HCT116 (cell line): ENCODE results near the gene POU2F3. TPM values are rescaled to one million over a fixed set of nuclear protein-coding genes. Genes with fewer than 3 reads are reported as not detected.
A peak's percentile ranks its signal among the peaks of the same experiment; 100 is the strongest.

Experiments used
- ATAC-seq: fragments of 200-7000 bp; cut with Tn5 transposase; 2 replicates; pipeline ENCODE4 v1.9.1; 2020; ENCODE audit warnings: mild to moderate bottlenecking, moderate library complexity
- BruUV-seq: library from RNA; stranded (reverse); fragments of 400-500 nt; replicated peaks from 2 replicates; lab custom pipeline; 2021; lab: Mats Ljungman, UMichigan
- CTCF ChIA-PET: fragments of 300-600 bp; sonication (Branson Sonifier 250); formaldehyde crosslinking; loops from one replicate; lab custom pipeline; 2021; ENCODE audit warnings: antibody characterized with exemption; lab: Charles Lee
- POLR2A ChIA-PET: fragments of 300-600, 350-600 bp; sonication (Branson Sonifier 250); formaldehyde crosslinking; loops from one replicate; lab custom pipeline; 2021; ENCODE audit warnings: antibody characterized with exemption; lab: Charles Lee
- RAD21 ChIA-PET, 2 experiments: fragments of 300-600 bp; sonication (Branson Sonifier 250); formaldehyde crosslinking; loops; one replicate each; lab custom pipeline; 2023; ENCODE audit warnings: low total read pairs in 2 of 2; ENCODE audit not compliant: uncharacterized antibody in 2 of 2, unreplicated experiment in 2 of 2, low non-redundant PET in 1 of 2; lab: Charles Lee
- DNase-seq: peaks from one replicate; pipeline ENCODE4 v3.0.0-alpha.2; 2010; ENCODE audit warnings: low read depth, low spot score
- H2AFZ ChIP-seq: fragments of 200-600 bp; shearing (Covaris generic), sonication (generic); 2 replicates; pipeline ENCODE4 v1.6.1; 2017; ENCODE audit warnings: low read depth, mixed run types, mixed read lengths, antibody characterized with exemption, low read length; ENCODE audit not compliant: poor library complexity, severe bottlenecking
- H3K27ac ChIP-seq: 2 replicates; pipeline ENCODE4 v1.5.1; 2012; ENCODE audit warnings: low read depth, low read length
- H3K27me3 ChIP-seq: fragments of 200-600 bp; sonication (generic); 2 replicates; pipeline ENCODE4 v1.6.1; 2016; ENCODE audit warnings: mixed run types, low read length, mixed read lengths; ENCODE audit not compliant: insufficient read depth
- H3K36me3 ChIP-seq, 2 experiments: fragments of 200-500 bp in 1 of 2; fragments of 200-600 bp in 1 of 2; sonication (Bioruptor generic) in 1 of 2; sonication (generic) in 1 of 2; 2 replicates each; pipeline versions ENCODE4 v1.5.1 to v1.6.1; 2014 to 2016; ENCODE audit warnings: low read length in 2 of 2, inconsistent platforms in 1 of 2, mixed read lengths in 1 of 2, mixed run types in 1 of 2; ENCODE audit not compliant: insufficient read depth in 2 of 2, control insufficient read depth in 1 of 2
- H3K4me1 ChIP-seq, 2 experiments: fragments of 200-600 bp in 1 of 2; sonication (generic) in 1 of 2; 2 replicates each; pipeline versions ENCODE4 v1.5.1 to v1.6.1; 2012 to 2017; ENCODE audit warnings: low read length in 2 of 2, inconsistent platforms in 1 of 2, mild to moderate bottlenecking in 1 of 2, mixed read lengths in 1 of 2, mixed run types in 1 of 2, moderate library complexity in 1 of 2; ENCODE audit not compliant: insufficient read depth in 2 of 2, control insufficient read depth in 1 of 2
- H3K4me2 ChIP-seq: fragments of 200-600 bp; sonication (generic); 2 replicates; pipeline ENCODE4 v1.6.1; 2017; ENCODE audit warnings: mixed run types, low read length, mixed read lengths
- H3K4me3 ChIP-seq, 2 experiments: fragments of 200-600 bp in 1 of 2; sonication (generic) in 1 of 2; replicated peaks in 1 of 2; 2 replicates each; pipeline ENCODE4 v1.5.1; 2011 to 2016; ENCODE audit warnings: low read length in 2 of 2, control low read depth in 1 of 2, low read depth in 1 of 2, mild to moderate bottlenecking in 1 of 2, mixed read lengths in 1 of 2, mixed run types in 1 of 2
- H3K79me2 ChIP-seq: fragments of 200-600 bp; sonication (generic); 2 replicates; pipeline ENCODE4 v1.6.1; 2017; ENCODE audit warnings: mild to moderate bottlenecking, mixed run types, low read length, moderate library complexity, mixed read lengths; ENCODE audit not compliant: insufficient read depth
- H3K9ac ChIP-seq: fragments of 200-600 bp; sonication (generic); 2 replicates; pipeline ENCODE4 v1.6.1; 2016; ENCODE audit warnings: low read length, mixed read lengths
- H3K9me2 ChIP-seq: fragments of 200-600 bp; sonication (generic), shearing (Covaris generic); 2 replicates; pipeline ENCODE4 v1.6.1; 2017; ENCODE audit warnings: mixed run types, mild to moderate bottlenecking, moderate library complexity; ENCODE audit not compliant: insufficient read depth
- H3K9me3 ChIP-seq, 2 experiments: fragments of 200-500 bp in 1 of 2; fragments of 200-600 bp in 1 of 2; sonication (Bioruptor generic) in 1 of 2; sonication (generic) in 1 of 2; 2 replicates each; pipeline ENCODE4 v1.6.1; 2014 to 2017; ENCODE audit warnings: low read length in 2 of 2, mixed read lengths in 2 of 2, inconsistent platforms in 1 of 2, low read depth in 1 of 2, mild to moderate bottlenecking in 1 of 2, mixed run types in 1 of 2, moderate library complexity in 1 of 2; ENCODE audit not compliant: control insufficient read depth in 1 of 2, insufficient read depth in 1 of 2
- H4K20me1 ChIP-seq: fragments of 200-600 bp; sonication (generic), shearing (Covaris generic); 2 replicates; pipeline ENCODE4 v1.6.1; 2017; ENCODE audit warnings: mixed run types, mild to moderate bottlenecking, moderate library complexity; ENCODE audit not compliant: insufficient read depth
- CTCF ChIP-seq, 3 experiments: fragments of 200-600 bp in 1 of 3; sonication (generic) in 1 of 3; IDR thresholded peaks in 2 of 3; conservative IDR thresholded peaks in 1 of 3; 2 replicates each; pipeline ENCODE4 v1.5.1; 2012 to 2017; ENCODE audit warnings: low read depth in 2 of 3, low read length in 2 of 3, antibody characterized with exemption in 1 of 3, borderline replicate concordance in 1 of 3, control low read depth in 1 of 3, mild to moderate bottlenecking in 1 of 3, mixed read lengths in 1 of 3, mixed run types in 1 of 3, moderate library complexity in 1 of 3; ENCODE audit not compliant: insufficient read depth in 1 of 3
- EZH2phosphoT487 ChIP-seq: fragments of 200-600 bp; IDR thresholded peaks from 2 replicates; pipeline ENCODE4 v1.6.1; 2018; ENCODE audit warnings: antibody characterized with exemption, borderline replicate concordance
- JUND ChIP-seq: IDR thresholded peaks from 2 replicates; pipeline ENCODE4 v1.6.1; 2012
- MAX ChIP-seq: IDR thresholded peaks from 2 replicates; pipeline ENCODE4 v1.6.1; 2012
- POLR2A ChIP-seq: IDR thresholded peaks from 2 replicates; pipeline ENCODE4 v1.7.0; 2011; ENCODE audit warnings: borderline replicate concordance; ENCODE audit not compliant: insufficient read depth, insufficient read length; ENCODE audit errors: extremely low read depth
- POLR2AphosphoS5 ChIP-seq: IDR thresholded peaks from 2 replicates; pipeline ENCODE4 v1.6.1; 2011; ENCODE audit warnings: mild to moderate bottlenecking, low read depth, low read length, moderate library complexity
- RAD21 ChIP-seq: IDR thresholded peaks from 2 replicates; pipeline ENCODE4 v1.6.1; 2012; ENCODE audit warnings: low read depth, mild to moderate bottlenecking
- SP1 ChIP-seq: IDR thresholded peaks from 2 replicates; pipeline ENCODE4 v1.6.1; 2012; ENCODE audit warnings: low read depth
- ZFX ChIP-seq: fragments of 450-650 bp; IDR thresholded peaks from 2 replicates; pipeline ENCODE4 v1.6.1; 2017
- intact Hi-C: fragments of 100-400 bp; cut with micrococcal nuclease; formaldehyde crosslinking; loops from 2 replicates; pipeline ENCODE4 v1.10.0; 2022
- total RNA-seq: library from RNA; stranded (reverse); gene quantifications from one replicate; pipeline ENCODE4 v1.2.1, GENCODE V29; 2021; ENCODE audit not compliant: unreplicated experiment

POU2F3 gene
- total RNA-seq, 1 experiment from 2014 or later = 0.15 TPM

- TF ChIP-seq CTCF (IDR thresholded peaks at IDR 0.05 in 2 of 3, conservative IDR thresholded peaks at IDR 0.05 in 1 of 3; ENCODE audit: borderline replicate concordance in 1 of 3, insufficient read depth in 1 of 3, low read depth in 2 of 3, low read length in 2 of 3) (no peak), JUND (no peak), ZFX (no peak), POLR2A (no peak), EZH2phosphoT487 (no peak), SP1 (no peak)
- TF ChIP-seq, all 23 proteins: peak for 0
These were observed 62.3 kb downstream of the POU2F3 start (continued) for GRCh38 chr11:120302001-120302805.

GRCh38 chr11:120303004-120303637, 63.2 kb downstream of the POU2F3 start:
- H3K9ac ChIP-seq = no peak overlapping the region
- H3K9me2 ChIP-seq = no peaks in the 10 kb centered on the region
- H3K36me3 ChIP-seq = no peaks in the 10 kb centered on the region
- POLR2A ChIA-PET = interaction anchor here (0.5 to 6.4 kb wide), 5 partner anchors 22 to 263 kb away, joined by 3 to 37 read pairs (median 4); partner anchors contain the start of gene TLCD5
- no peaks in the 10 kb centered on the region for H3K9me3 ChIP-seq
- DNase-seq (peak; percentile 82), ATAC-seq (peak; percentile 81)
- intact Hi-C loops = loop anchor here (1.0 kb wide), 1 partner anchor 131 kb away; no protein-coding TSS in a partner anchor
- H3K79me2 ChIP-seq = no peaks in the 10 kb centered on the region
- no peaks in the 10 kb centered on the region for H4K20me1 ChIP-seq
- CTCF ChIA-PET = interaction anchor here (0.6 to 11.3 kb wide), 38 partner anchors 9 to 650 kb away, joined by 3 to 240 read pairs (median 4); partner anchors contain the start of genes POU2F3 and TLCD5
- peaks cover 20 to 70% of the 10 kb centered on the region in 2 experiments for H3K4me1 ChIP-seq
- H3K4me3 ChIP-seq = no peak overlapping the region
- H3K4me2 ChIP-seq = 0 out of 2 replicates have a peak overlapping the region, but pooled peaks have one; percentile 5
- H3K27ac ChIP-seq = no peak overlapping the region
- RAD21 ChIA-PET = interaction anchor here (0.8 to 1.2 kb wide), 3 partner anchors 67 to 69 kb away, joined by 3 to 7 read pairs (median 4); no protein-coding TSS in a partner anchor
- BruUV-seq = no TSS peak
- no peaks in the 10 kb centered on the region for H3K27me3 ChIP-seq
- TF ChIP-seq POLR2AphosphoS5 (no peak), MAX (no peak), RAD21 (peak; percentile 84), CTCF (IDR thresholded peaks at IDR 0.05 in 2 of 3, conservative IDR thresholded peaks at IDR 0.05 in 1 of 3; ENCODE audit: borderline replicate concordance in 1 of 3, insufficient read depth in 1 of 3, low read depth in 2 of 3, low read length in 2 of 3) (peak; percentile 99 to 100 (median 99))
- peak overlapping the region; percentile 36 for H2AFZ ChIP-seq
